ENCODE measurements around the gene ADAMTSL4.

ADAMTSL4 gene

DNA sequence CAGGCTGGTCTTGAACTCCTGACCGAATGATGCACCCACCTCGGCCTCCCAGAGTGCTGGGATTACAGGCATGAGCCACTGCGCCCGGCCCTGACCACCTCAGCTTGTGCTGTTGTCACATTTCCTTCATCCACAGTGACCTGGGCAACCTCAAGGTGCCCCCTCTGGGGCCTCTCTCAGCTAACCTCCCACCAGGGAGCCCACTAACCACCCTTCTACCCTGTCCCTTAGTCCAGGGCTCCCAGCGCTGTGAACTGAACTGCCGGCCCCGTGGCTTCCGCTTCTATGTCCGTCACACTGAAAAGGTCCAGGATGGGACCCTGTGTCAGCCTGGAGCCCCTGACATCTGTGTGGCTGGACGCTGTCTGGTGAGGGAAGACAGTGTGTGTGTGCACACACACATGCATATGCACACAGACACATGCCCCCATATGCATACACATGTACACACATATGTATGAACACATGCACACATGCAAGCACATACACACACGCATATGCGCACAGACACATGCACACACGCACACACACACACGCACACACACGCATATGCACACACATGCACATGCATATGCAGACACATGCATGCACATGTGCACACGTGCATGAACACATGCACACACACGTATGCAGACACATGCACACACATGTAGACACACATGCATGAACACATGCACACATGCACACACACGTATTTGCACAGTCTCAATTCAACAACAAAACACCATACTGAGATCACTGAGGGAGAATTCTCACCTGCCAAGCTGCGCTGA is 6.2 kb downstream of the ADAMTSL4 start:
- TF ChIP-seq, protein P1, sequence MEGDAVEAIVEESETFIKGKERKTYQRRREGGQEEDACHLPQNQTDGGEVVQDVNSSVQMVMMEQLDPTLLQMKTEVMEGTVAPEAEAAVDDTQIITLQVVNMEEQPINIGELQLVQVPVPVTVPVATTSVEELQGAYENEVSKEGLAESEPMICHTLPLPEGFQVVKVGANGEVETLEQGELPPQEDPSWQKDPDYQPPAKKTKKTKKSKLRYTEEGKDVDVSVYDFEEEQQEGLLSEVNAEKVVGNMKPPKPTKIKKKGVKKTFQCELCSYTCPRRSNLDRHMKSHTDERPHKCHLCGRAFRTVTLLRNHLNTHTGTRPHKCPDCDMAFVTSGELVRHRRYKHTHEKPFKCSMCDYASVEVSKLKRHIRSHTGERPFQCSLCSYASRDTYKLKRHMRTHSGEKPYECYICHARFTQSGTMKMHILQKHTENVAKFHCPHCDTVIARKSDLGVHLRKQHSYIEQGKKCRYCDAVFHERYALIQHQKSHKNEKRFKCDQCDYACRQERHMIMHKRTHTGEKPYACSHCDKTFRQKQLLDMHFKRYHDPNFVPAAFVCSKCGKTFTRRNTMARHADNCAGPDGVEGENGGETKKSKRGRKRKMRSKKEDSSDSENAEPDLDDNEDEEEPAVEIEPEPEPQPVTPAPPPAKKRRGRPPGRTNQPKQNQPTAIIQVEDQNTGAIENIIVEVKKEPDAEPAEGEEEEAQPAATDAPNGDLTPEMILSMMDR (IDR thresholded peaks at IDR 0.05; ENCODE audit: control insufficient read depth, extremely low read depth, insufficient read depth): no peak
- DNase-seq (ENCODE audit: low read depth): no peak
- H3K4me3 ChIP-seq (ENCODE audit: low read depth, low read length): no peak overlapping the region

DNA sequence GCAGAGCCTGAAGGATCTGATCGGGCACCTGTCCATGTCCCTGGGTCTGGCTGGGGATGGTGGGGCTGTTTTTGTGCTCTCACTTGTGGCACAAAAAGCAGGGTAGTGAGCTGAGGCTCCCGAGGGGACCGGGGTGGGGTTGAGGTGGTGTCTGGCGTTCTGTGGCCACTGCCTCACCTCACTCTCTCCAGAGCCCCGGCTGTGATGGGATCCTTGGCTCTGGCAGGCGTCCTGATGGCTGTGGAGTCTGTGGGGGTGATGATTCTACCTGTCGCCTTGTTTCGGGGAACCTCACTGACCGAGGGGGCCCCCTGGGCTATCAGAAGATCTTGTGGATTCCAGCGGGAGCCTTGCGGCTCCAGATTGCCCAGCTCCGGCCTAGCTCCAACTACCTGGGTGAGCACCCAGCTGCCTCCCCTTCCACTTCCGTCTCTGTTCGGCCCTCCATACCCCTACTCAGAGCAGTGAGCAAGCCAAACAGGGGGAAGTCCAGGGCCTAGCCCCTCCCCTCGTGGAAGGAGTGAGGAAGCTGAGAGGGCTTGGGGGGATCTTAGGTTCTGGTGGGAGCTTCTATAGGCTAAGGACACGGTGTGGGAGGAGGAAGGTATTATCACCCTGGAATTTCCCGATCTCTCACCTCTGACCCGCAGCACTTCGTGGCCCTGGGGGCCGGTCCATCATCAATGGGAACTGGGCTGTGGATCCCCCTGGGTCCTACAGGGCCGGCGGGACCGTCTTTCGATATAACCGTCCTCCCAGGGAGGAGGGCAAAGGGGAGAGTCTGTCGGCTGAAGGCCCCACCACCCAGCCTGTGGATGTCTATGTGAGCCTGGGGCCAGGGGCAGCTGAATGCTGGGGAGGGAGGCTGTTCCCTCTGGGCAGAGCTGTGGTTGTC is 7.0 kb downstream of the ADAMTSL4 start:
- no peak for DNase-seq (ENCODE audit: low read depth)
- TF ChIP-seq, protein P1 (IDR thresholded peaks at IDR 0.05; ENCODE audit: control insufficient read depth, extremely low read depth, insufficient read depth): no peak
- no peak overlapping the region for H3K4me3 ChIP-seq (ENCODE audit: low read depth, low read length)

DNA sequence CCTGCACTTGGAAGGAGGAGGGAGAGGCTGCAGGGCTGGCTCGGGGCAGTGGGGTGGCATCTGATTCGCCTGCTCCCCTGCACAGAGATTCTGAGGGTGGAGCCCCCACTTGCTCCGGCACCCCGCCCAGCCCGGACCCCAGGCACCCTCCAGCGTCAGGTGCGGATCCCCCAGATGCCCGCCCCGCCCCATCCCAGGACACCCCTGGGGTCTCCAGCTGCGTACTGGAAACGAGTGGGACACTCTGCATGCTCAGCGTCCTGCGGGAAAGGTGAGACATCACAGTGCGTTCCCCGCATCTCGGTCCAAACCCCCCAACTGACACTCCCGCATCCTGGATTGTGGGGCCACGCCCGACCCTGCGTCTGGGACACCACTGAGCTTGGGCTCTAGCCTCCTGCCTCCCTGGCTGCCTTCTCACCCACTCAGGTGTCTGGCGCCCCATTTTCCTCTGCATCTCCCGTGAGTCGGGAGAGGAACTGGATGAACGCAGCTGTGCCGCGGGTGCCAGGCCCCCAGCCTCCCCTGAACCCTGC is 7.9 kb downstream of the ADAMTSL4 start:
- H3K4me3 ChIP-seq (ENCODE audit: low read depth, low read length): no peak overlapping the region
- TF ChIP-seq, protein P1 (IDR thresholded peaks at IDR 0.05; ENCODE audit: control insufficient read depth, extremely low read depth, insufficient read depth): no peak
- no peak for DNase-seq (ENCODE audit: low read depth)

DNA sequence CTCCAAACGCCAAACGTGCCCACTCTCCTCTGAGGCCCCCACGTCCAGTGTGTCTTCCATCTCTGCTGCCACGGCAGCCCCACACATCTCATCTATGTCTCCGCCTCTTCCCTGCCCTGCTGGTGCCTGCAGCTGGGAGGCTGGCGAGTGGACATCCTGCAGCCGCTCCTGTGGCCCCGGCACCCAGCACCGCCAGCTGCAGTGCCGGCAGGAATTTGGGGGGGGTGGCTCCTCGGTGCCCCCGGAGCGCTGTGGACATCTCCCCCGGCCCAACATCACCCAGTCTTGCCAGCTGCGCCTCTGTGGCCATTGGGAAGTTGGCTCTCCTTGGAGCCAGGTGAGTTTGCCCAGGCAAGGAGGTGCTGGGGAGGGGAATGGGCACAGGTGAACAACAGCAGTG is 8.6 kb downstream of the ADAMTSL4 start:
- H3K4me3 ChIP-seq (ENCODE audit: low read depth, low read length): no peak overlapping the region
- TF ChIP-seq, protein P1 (IDR thresholded peaks at IDR 0.05; ENCODE audit: control insufficient read depth, extremely low read depth, insufficient read depth): no peak
- DNase-seq (ENCODE audit: low read depth): no peak

DNA sequence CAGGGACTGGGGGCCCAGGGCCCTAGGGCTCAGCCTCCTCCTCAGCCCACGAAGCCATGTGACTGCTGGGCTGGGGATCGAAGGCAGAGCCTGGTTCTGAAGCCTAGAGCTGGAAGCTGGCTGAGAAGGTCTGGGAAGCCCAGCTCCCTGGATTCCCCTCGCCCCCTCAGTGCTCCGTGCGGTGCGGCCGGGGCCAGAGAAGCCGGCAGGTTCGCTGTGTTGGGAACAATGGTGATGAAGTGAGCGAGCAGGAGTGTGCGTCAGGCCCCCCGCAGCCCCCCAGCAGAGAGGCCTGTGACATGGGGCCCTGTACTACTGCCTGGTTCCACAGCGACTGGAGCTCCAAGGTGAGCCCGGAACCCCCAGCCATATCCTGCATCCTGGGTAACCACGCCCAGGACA is 9.1 kb downstream of the ADAMTSL4 start:
- TF ChIP-seq, protein P1 (IDR thresholded peaks at IDR 0.05; ENCODE audit: control insufficient read depth, extremely low read depth, insufficient read depth): no peak
- H3K4me3 ChIP-seq (ENCODE audit: low read depth, low read length): no peak overlapping the region
- DNase-seq (ENCODE audit: low read depth): no peak

DNA sequence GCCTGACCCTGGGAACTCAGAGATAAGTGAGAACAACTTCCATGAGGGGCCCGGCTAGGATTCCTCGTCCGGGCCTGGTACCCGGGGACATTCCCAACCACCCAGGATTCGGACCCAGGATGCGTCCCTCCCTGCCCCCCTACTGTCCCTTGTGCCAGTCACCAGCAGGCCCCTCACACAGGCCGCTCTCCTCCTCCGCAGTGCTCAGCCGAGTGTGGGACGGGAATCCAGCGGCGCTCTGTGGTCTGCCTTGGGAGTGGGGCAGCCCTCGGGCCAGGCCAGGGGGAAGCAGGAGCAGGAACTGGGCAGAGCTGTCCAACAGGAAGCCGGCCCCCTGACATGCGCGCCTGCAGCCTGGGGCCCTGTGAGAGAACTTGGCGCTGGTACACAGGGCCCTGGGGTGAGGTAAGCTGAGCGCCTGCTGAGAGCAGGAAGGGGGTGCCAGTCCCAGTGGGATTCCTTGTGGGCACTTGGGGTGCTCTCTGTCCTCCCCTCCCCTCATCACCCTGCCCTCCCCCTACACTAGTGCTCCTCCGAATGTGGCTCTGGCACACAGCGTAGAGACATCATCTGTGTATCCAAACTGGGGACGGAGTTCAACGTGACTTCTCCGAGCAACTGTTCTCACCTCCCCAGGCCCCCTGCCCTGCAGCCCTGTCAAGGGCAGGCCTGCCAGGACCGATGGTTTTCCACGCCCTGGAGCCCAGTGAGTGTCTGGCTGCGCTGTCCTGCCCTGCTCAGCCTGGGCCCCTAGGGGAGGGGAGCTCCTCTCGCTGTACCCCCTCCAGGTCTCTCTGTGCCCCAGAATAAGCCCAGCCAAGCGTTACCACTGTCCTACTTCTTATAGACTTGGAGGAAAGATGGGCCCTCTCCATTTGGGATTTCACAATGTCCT is 9.8 kb downstream of the ADAMTSL4 start:
- no peak overlapping the region for H3K4me3 ChIP-seq (ENCODE audit: low read depth, low read length)
- TF ChIP-seq, protein P1 (IDR thresholded peaks at IDR 0.05; ENCODE audit: control insufficient read depth, extremely low read depth, insufficient read depth): no peak
- no peak for DNase-seq (ENCODE audit: low read depth)
